Activated CD4-positive, alpha-beta T cell treated with anti-CD3 and anti-CD28 coated beads, Interleukin-2, Interleukin-6, amounts not matched to agents 100 ng/mL and 50 ng/mL, durations not matched to agents 16 hours and 8 hours (primary cell): Measurements from ENCODE around the gene KCNG1.
A peak's percentile ranks its signal among the peaks of the same experiment; 100 is the strongest.
"Not testable (repeated sequence)": the region's sequence is repeated elsewhere in the genome, so short reads cannot be mapped to it uniquely, and the experiment has no call there.

Experiments used
- DNase-seq: peaks from one replicate; pipeline ENCODE4 v3.0.0-alpha.2; 2020

The KCNG1 gene

GRCh38 chr20:50980851-50981713 is 41.8 kb downstream of the KCNG1 start:
- DNase-seq, result peak; percentile 73

GRCh38 chr20:50980071-50980681 is 42.7 kb downstream of the KCNG1 start:
- DNase-seq, result peak; percentile 65

GRCh38 chr20:50978533-50978932 is 44.4 kb downstream of the KCNG1 start:
- not testable (repeated sequence) for DNase-seq

- no peak for DNase-seq
Observed at GRCh38 chr20:50977066-50978021, 45.6 kb downstream of the KCNG1 start.

GRCh38 chr20:50975701-50976330 is 47.1 kb downstream of the KCNG1 start:
- no peak for DNase-seq

- no peak for DNase-seq
Observed at GRCh38 chr20:50969912-50970311, 53.0 kb downstream of the KCNG1 start.

GRCh38 chr20:50969435-50969834 is 53.5 kb downstream of the KCNG1 start:
- no peak for DNase-seq

- no peak for DNase-seq
Observed at GRCh38 chr20:50968289-50968688, 54.6 kb downstream of the KCNG1 start.

GRCh38 chr20:50967586-50967985 is 55.3 kb downstream of the KCNG1 start:
- no peak for DNase-seq

GRCh38 chr20:50959543-50960126 is 63.3 kb downstream of the KCNG1 start:
- DNase-seq, result no peak

GRCh38 chr20:50958615-50959542 is 64.0 kb downstream of the KCNG1 start, which contains the start of gene MOCS3:
Gene MOCS3, plus strand, starts transcription at chr20:50958818. Its CDS starts 25 bp downstream, at chr20:50958843.
- DNase-seq, result peak; percentile 88

GRCh38 chr20:50957798-50958614 is 64.9 kb downstream of the KCNG1 start, which contains the start of gene DPM1:
Gene DPM1, minus strand, starts transcription at chr20:50958532. Its CDS starts 9 bp downstream, at chr20:50958523.
- peak; percentile 90 for DNase-seq

GRCh38 chr20:50957276-50957675 is 65.6 kb downstream of the KCNG1 start:
- no peak for DNase-seq

GRCh38 chr20:50953821-50954220 is 69.1 kb downstream of the KCNG1 start:
- DNase-seq, result peak; percentile 6
